Measurements from ENCODE around the gene RHOH. TPM values are rescaled to one million over a fixed set of nuclear protein-coding genes. Genes with fewer than 3 reads are reported as not detected.

Gene RHOH
- total RNA-seq, 1 donor from 2014 or later, result 0.53 TPM

GRCh38 chr4:40190019-40190418, 6.8 kb upstream of the RHOH start:
- no peak for FAIRE-seq
- no peak for DNase-seq (ENCODE audit: low read depth)
- TF ChIP-seq CTCF (IDR thresholded peaks at IDR 0.05; ENCODE audit: insufficient read depth, low read length, severe bottlenecking), result no peak

GRCh38 chr4:40190465-40190864, 6.4 kb upstream of the RHOH start:
- Histone ChIP-seq H3K4me3 (ENCODE audit: low read depth, low read length) (no peak overlapping the region), H3K36me3 (ENCODE audit: control insufficient read depth, insufficient read depth, low read length) (no peaks in the 10 kb centered on the region), H3K27me3 (ENCODE audit: control insufficient read depth, insufficient read depth, low read length) (no peaks in the 10 kb centered on the region)
- TF ChIP-seq CTCF (IDR thresholded peaks at IDR 0.05; ENCODE audit: insufficient read depth, low read length, severe bottlenecking), result no peak
- FAIRE-seq, result no peak
- DNase-seq (ENCODE audit: low read depth), result no peak

More at GRCh38 chr4:40190019-40190418, 6.8 kb upstream of the RHOH start:
- Histone ChIP-seq H3K4me3 (ENCODE audit: low read depth, low read length) (no peak overlapping the region), H3K27me3 (ENCODE audit: control insufficient read depth, insufficient read depth, low read length) (no peaks in the 10 kb centered on the region), H3K36me3 (ENCODE audit: control insufficient read depth, insufficient read depth, low read length) (no peaks in the 10 kb centered on the region)

GRCh38 chr4:40190880-40191815, 5.7 kb upstream of the RHOH start:
- peak; percentile 50 for DNase-seq (ENCODE audit: low read depth)
- no peak overlapping the region for H3K4me3 ChIP-seq (ENCODE audit: low read depth, low read length)
- TF ChIP-seq CTCF (IDR thresholded peaks at IDR 0.05; ENCODE audit: insufficient read depth, low read length, severe bottlenecking), result no peak
- no peaks in the 10 kb centered on the region for H3K27me3 ChIP-seq (ENCODE audit: control insufficient read depth, insufficient read depth, low read length)
- no peak for FAIRE-seq
- no peaks in the 10 kb centered on the region for H3K36me3 ChIP-seq (ENCODE audit: control insufficient read depth, insufficient read depth, low read length)

GRCh38 chr4:40192114-40193015, 4.5 kb upstream of the RHOH start:
- TF ChIP-seq CTCF (IDR thresholded peaks at IDR 0.05; ENCODE audit: insufficient read depth, low read length, severe bottlenecking), result no peak
- DNase-seq (ENCODE audit: low read depth), result peak; percentile 56
- no peaks in the 10 kb centered on the region for H3K27me3 ChIP-seq (ENCODE audit: control insufficient read depth, insufficient read depth, low read length)
- no peaks in the 10 kb centered on the region for H3K36me3 ChIP-seq (ENCODE audit: control insufficient read depth, insufficient read depth, low read length)
- no peak for FAIRE-seq
- no peak overlapping the region for H3K4me3 ChIP-seq (ENCODE audit: low read depth, low read length)

GRCh38 chr4:40193016-40193571, 3.7 kb upstream of the RHOH start:
- FAIRE-seq, result no peak
- no peak for DNase-seq (ENCODE audit: low read depth)
- H3K36me3 ChIP-seq (ENCODE audit: control insufficient read depth, insufficient read depth, low read length), result no peaks in the 10 kb centered on the region
- TF ChIP-seq CTCF (IDR thresholded peaks at IDR 0.05; ENCODE audit: insufficient read depth, low read length, severe bottlenecking), result no peak
- no peak overlapping the region for H3K4me3 ChIP-seq (ENCODE audit: low read depth, low read length)
- no peaks in the 10 kb centered on the region for H3K27me3 ChIP-seq (ENCODE audit: control insufficient read depth, insufficient read depth, low read length)

Measured in bronchial epithelial cell (primary cell).